Large intestine (tissue), 12 donors: ENCODE measurements around the gene KRTAP2-2. TPM values are rescaled to one million over a fixed set of nuclear protein-coding genes. Genes with fewer than 3 reads are reported as not detected.
"Not testable (repeated sequence)": the region's sequence is repeated elsewhere in the genome, so short reads cannot be mapped to it uniquely, and the experiment has no call there.

ENCODE experiments used
- DNase-seq, 2 donors: peaks; one replicate each; pipeline versions ENCODE4 v3.0.0 to v3.0.0-alpha.2; 2013
- H3K27ac ChIP-seq: one replicate; pipeline ENCODE4 v1.5.1; 2013; ENCODE audit warnings: low read length
- H3K27me3 ChIP-seq: 2 replicates; pipeline ENCODE4 v1.6.1; 2013; ENCODE audit warnings: low read length; ENCODE audit not compliant: control insufficient read depth, insufficient read depth
- H3K36me3 ChIP-seq: 2 replicates; pipeline ENCODE4 v1.6.1; 2013; ENCODE audit warnings: low read length; ENCODE audit not compliant: control insufficient read depth, insufficient read depth
- H3K4me1 ChIP-seq: one replicate; pipeline ENCODE4 v1.6.1; 2013; ENCODE audit warnings: low read length; ENCODE audit not compliant: control insufficient read depth, insufficient read depth
- H3K4me3 ChIP-seq: one replicate; pipeline ENCODE4 v1.5.1; 2013; ENCODE audit warnings: low read length
- H3K9me3 ChIP-seq: one replicate; pipeline ENCODE4 v1.6.1; 2013; ENCODE audit warnings: mild to moderate bottlenecking, low read depth, low read length, moderate library complexity; ENCODE audit not compliant: control insufficient read depth
- WGBS: methylation state at CpG from one replicate; pipeline ENCODE4 v1.1.5; 2013; ENCODE audit warnings: low lambda C conversion rate; ENCODE audit not compliant: insufficient coverage; 5-methylcytosine and 5-hydroxymethylcytosine counted together
- long read RNA-seq, 11 donors: transcript quantifications; one replicate each; lab custom pipeline, GENCODE V29; 2026
- polyA plus RNA-seq: library from polyadenylated mRNA; unstranded; fragments of 120-200 nt; gene quantifications from one replicate; pipeline ENCODE4 v1.2.1, GENCODE V29; 2013

The KRTAP2-2 gene
- polyA plus RNA-seq = not detected
- long read RNA-seq, donor 1 = 0 reads
- long read RNA-seq, donor 2 = 0 reads
- long read RNA-seq, donor 3 = 0 reads
- long read RNA-seq, donor 4 = 0 reads
- long read RNA-seq, donor 5 = 0 reads
- long read RNA-seq, donor 6 = 0 reads
- long read RNA-seq, donor 7 = 0 reads
- long read RNA-seq, donor 8 = 0 reads
- long read RNA-seq, donor 9 = 0 reads
- long read RNA-seq, donor 10 = 0 reads
- long read RNA-seq, donor 11 = 0 reads

- WGBS = no CpG with 5 or more reads among the region's 6 CpGs
- not testable (repeated sequence) for H3K36me3 ChIP-seq
Measured at GRCh38 chr17:41055130-41055529, at the start of gene KRTAP2-2. Gene KRTAP2-2 (minus strand): TSS chr17:41055230. CDS start chr17:41055211, 19 bp downstream.

GRCh38 chr17:41104386-41105038, 49.5 kb upstream of the KRTAP2-2 start:
- not testable (repeated sequence) for H3K27ac ChIP-seq, H3K4me3 ChIP-seq, DNase-seq, H3K9me3 ChIP-seq, H3K27me3 ChIP-seq, H3K36me3 ChIP-seq, H3K4me1 ChIP-seq
- WGBS = no CpG with 5 or more reads among the region's 2 CpGs

More at GRCh38 chr17:41055130-41055529, at the start of gene KRTAP2-2:
- H3K9me3 ChIP-seq, DNase-seq, H3K4me3 ChIP-seq, H3K27ac ChIP-seq, H3K4me1 ChIP-seq: not testable (repeated sequence)
- peaks cover 14% of the 10 kb centered on the region for H3K27me3 ChIP-seq

GRCh38 chr17:41103896-41104295, 48.9 kb upstream of the KRTAP2-2 start:
- H3K4me1 ChIP-seq = no peaks in the 10 kb centered on the region
- no peaks in the 10 kb centered on the region for H3K9me3 ChIP-seq
- no peak for DNase-seq
- no peak overlapping the region for H3K4me3 ChIP-seq
- H3K27ac ChIP-seq = no peak overlapping the region
- WGBS = no CpG with 5 or more reads among the region's 1 CpG
- peaks cover 4% of the 10 kb centered on the region for H3K27me3 ChIP-seq
- H3K36me3 ChIP-seq = no peaks in the 10 kb centered on the region

- H3K36me3 ChIP-seq = no peaks in the 10 kb centered on the region
- no peaks in the 10 kb centered on the region for H3K27me3 ChIP-seq
- no peaks in the 10 kb centered on the region for H3K4me1 ChIP-seq
- H3K27ac ChIP-seq = no peak within 1 kb of the TSS
- H3K4me3 ChIP-seq = no peak within 1 kb of the TSS
- DNase-seq = no peak
- WGBS = no CpG with 5 or more reads among the region's 10 CpGs
- no peaks in the 10 kb centered on the region for H3K9me3 ChIP-seq
Measured at GRCh38 chr17:41101586-41102259, 46.7 kb upstream of the KRTAP2-2 start, which contains the start of gene KRTAP4-16. Gene KRTAP4-16 (minus strand): TSS chr17:41102209. CDS start chr17:41102209, 0 bp downstream.

GRCh38 chr17:41099682-41100480, 44.9 kb upstream of the KRTAP2-2 start:
- not testable (repeated sequence) for H3K27me3 ChIP-seq, H3K36me3 ChIP-seq, DNase-seq, H3K4me1 ChIP-seq, H3K4me3 ChIP-seq, H3K27ac ChIP-seq, H3K9me3 ChIP-seq
- no CpG with 5 or more reads among the region's 7 CpGs for WGBS

GRCh38 chr17:41098481-41098880, 43.5 kb upstream of the KRTAP2-2 start:
- no peaks in the 10 kb centered on the region for H3K36me3 ChIP-seq
- H3K4me1 ChIP-seq = no peaks in the 10 kb centered on the region
- H3K27me3 ChIP-seq = peaks cover 3% of the 10 kb centered on the region
- WGBS = no CpG with 5 or more reads among the region's 6 CpGs
- H3K9me3 ChIP-seq = no peaks in the 10 kb centered on the region
- H3K27ac ChIP-seq = no peak overlapping the region
- no peak for DNase-seq
- no peak overlapping the region for H3K4me3 ChIP-seq

GRCh38 chr17:41098042-41098441, 43.0 kb upstream of the KRTAP2-2 start, which contains the start of gene KRTAP4-8:
Gene KRTAP4-8 (minus strand): TSS chr17:41098142. CDS start chr17:41098084, 58 bp downstream.
- no peaks in the 10 kb centered on the region for H3K4me1 ChIP-seq
- no peak within 1 kb of the TSS for H3K27ac ChIP-seq
- H3K4me3 ChIP-seq = no peak within 1 kb of the TSS
- H3K9me3 ChIP-seq = no peaks in the 10 kb centered on the region
- WGBS = no CpG with 5 or more reads among the region's 4 CpGs
- no peaks in the 10 kb centered on the region for H3K36me3 ChIP-seq
- H3K27me3 ChIP-seq = peaks cover 3% of the 10 kb centered on the region
- no peak for DNase-seq

GRCh38 chr17:41096055-41096454, 41.0 kb upstream of the KRTAP2-2 start:
- DNase-seq = no peak
- Histone ChIP-seq H3K4me1 (no peaks in the 10 kb centered on the region), H3K9me3 (no peaks in the 10 kb centered on the region), H3K36me3 (no peaks in the 10 kb centered on the region), H3K4me3 (no peak overlapping the region), H3K27me3 (peaks cover 3% of the 10 kb centered on the region), H3K27ac (no peak overlapping the region)
- no CpG with 5 or more reads among the region's 7 CpGs for WGBS

GRCh38 chr17:41088760-41089352, 33.8 kb upstream of the KRTAP2-2 start:
- not testable (repeated sequence) for DNase-seq

More at GRCh38 chr17:41088760-41089352, 33.8 kb upstream of the KRTAP2-2 start:
- not testable (repeated sequence) for H3K27me3 ChIP-seq, H3K4me1 ChIP-seq, H3K9me3 ChIP-seq, H3K4me3 ChIP-seq, H3K27ac ChIP-seq, H3K36me3 ChIP-seq
- WGBS = 60% methylated on average over 1 of the region's 4 CpGs
